ENCODE measurements around the gene FLT1. TPM values are rescaled to one million over a fixed set of nuclear protein-coding genes. Genes with fewer than 3 reads are reported as not detected.

FLT1 gene
- total and polyA plus RNA-seq, 12 donors: 15.2 to 76.3 (median 44.5) TPM

DNA sequence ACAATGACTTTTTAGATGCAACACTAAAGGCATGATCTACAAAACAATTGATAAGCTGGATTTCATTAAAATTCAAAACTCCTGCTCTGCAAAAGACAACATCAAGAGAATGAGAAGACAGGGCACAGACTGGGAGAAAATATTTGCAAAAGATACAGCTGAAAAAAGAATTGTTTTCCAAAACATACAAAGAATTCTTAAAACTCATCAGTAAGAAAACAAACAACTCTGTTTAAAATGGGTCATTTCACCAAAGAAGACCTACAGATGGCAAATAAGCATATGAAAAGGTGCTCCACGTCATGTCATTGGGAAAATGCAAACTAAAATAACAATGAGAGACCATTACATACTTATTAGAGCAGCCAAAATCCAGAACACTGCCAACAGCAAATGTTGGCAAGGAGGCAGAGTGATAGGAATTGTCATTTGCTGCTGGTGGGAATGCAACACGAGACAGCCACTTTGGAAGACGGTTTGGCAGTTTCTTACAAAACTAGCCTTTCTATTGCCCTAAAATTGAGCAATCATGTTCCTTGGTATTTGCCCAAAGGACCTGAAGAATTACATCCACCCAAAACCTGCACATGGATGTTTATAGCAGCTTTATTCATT lies 39.2 kb downstream of the FLT1 start:
- ATAC-seq: no peak
- intact Hi-C loops (cut with DNase I): no loop called here

DNA sequence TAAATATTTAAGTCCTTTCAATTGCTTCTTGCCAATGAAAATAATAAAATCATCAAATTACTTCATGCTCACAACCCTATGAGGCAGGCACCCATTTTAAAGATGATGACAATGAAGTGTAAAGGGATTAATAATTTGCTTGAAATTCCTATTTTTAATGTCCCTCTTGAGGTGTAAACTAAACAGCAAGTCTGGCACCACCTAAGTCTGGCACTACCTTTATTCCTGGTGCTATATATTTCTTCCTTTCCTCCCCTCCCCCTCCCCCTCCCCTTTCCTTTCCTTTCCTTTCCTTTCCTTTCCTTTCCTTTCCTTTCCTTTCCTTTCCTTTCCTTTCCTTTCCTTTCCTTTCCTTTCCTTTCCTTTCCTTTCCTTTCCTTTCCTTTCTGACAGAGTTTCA lies 42.2 kb downstream of the FLT1 start:
- Histone ChIP-seq H3K36me3 (peaks cover 0 to 74% (median 12%) of the 10 kb centered on the region in 9 donors), H3K4me3 (no peak overlapping the region), H3K27ac (no peak overlapping the region), H3K27me3 (no peaks in the 10 kb centered on the region), H3K4me1 (peaks cover 0 to 61% (median 28%) of the 10 kb centered on the region in 9 donors), H3K9me3 (peaks cover 0 to 14% (median 6%) of the 10 kb centered on the region in 11 donors)
- no peak for ATAC-seq
- TF ChIP-seq, protein P1, sequence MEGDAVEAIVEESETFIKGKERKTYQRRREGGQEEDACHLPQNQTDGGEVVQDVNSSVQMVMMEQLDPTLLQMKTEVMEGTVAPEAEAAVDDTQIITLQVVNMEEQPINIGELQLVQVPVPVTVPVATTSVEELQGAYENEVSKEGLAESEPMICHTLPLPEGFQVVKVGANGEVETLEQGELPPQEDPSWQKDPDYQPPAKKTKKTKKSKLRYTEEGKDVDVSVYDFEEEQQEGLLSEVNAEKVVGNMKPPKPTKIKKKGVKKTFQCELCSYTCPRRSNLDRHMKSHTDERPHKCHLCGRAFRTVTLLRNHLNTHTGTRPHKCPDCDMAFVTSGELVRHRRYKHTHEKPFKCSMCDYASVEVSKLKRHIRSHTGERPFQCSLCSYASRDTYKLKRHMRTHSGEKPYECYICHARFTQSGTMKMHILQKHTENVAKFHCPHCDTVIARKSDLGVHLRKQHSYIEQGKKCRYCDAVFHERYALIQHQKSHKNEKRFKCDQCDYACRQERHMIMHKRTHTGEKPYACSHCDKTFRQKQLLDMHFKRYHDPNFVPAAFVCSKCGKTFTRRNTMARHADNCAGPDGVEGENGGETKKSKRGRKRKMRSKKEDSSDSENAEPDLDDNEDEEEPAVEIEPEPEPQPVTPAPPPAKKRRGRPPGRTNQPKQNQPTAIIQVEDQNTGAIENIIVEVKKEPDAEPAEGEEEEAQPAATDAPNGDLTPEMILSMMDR (IDR thresholded peaks at IDR 0.05): no peak
- no peak for DNase-seq
- intact Hi-C loops (cut with DNase I): no loop called here

More for the DNA sequence above, 39.2 kb downstream of the FLT1 start:
- Histone ChIP-seq H3K4me3 (no peak overlapping the region), H3K9me3 (no peaks in the 10 kb centered on the region), H3K27me3 (no peaks in the 10 kb centered on the region), H3K36me3 (peaks cover 0 to 69% (median 0%) of the 10 kb centered on the region in 9 donors), H3K27ac (no peak overlapping the region), H3K4me1 (peaks cover 0 to 68% (median 28%) of the 10 kb centered on the region in 9 donors)
- DNase-seq: no peak
- TF ChIP-seq, protein P1 (IDR thresholded peaks at IDR 0.05): no peak
- 49 to 62% methylated on average over 3 of the region's 3 CpGs for WGBS, 2 donors

DNA sequence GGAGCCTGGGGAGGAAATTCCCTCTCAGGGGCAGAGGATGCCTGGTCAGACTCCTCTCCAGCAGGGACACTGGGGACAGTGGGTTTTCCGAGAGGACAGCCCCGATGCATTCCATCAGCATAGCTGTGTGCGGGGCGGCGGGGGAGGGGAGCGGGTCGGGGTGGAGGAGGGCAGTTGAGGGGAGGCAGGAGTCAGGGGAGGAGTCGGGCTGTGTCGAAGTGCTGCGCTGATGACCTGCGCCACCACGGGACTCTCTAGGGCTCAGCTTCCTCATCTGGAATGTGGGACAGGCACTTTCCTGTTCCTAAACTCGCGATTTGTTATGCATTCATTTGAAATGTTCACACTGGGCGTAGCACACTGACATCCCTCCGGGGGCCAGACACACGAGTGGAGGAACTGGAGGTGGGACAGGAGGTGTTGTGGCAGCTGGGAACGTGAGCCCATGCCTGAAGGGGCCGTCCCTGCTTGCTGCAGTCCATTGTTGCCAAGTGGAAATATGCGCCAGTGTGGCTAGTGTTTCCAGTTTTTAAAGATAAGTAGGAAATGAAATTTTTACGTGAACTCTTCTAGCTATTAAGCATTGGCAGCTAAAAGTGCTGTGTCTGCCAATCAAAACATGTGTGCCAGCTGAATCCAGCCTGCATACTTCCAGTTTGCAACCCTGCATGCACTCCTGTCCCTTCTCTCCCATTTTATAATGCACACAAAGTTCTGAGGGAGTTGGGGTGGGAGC lies 43.3 kb downstream of the FLT1 start:
- Histone ChIP-seq H3K27me3 (no peaks in the 10 kb centered on the region), H3K4me3 (peak overlapping the region in 4 of 10 donors; percentile 5 to 32 (median 12)), H3K36me3 (peaks cover 0 to 75% (median 12%) of the 10 kb centered on the region in 9 donors), H3K27ac (peak overlapping the region in 1 of 10 donors; percentile 4), H3K9me3 (peaks cover 0 to 23% (median 7%) of the 10 kb centered on the region in 11 donors), H3K4me1 (peaks cover 0 to 51% (median 20%) of the 10 kb centered on the region in 9 donors)
- WGBS, 2 donors: 35 to 43% methylated on average over 21 of the region's 21 CpGs
- peak in 1 of 2 donors; percentile 21 for DNase-seq
- TF ChIP-seq, protein P1 (IDR thresholded peaks at IDR 0.05): no peak
- peak; percentile 36 to 66 (median 56) for ATAC-seq
- intact Hi-C loops (cut with DNase I): no loop called here

DNA sequence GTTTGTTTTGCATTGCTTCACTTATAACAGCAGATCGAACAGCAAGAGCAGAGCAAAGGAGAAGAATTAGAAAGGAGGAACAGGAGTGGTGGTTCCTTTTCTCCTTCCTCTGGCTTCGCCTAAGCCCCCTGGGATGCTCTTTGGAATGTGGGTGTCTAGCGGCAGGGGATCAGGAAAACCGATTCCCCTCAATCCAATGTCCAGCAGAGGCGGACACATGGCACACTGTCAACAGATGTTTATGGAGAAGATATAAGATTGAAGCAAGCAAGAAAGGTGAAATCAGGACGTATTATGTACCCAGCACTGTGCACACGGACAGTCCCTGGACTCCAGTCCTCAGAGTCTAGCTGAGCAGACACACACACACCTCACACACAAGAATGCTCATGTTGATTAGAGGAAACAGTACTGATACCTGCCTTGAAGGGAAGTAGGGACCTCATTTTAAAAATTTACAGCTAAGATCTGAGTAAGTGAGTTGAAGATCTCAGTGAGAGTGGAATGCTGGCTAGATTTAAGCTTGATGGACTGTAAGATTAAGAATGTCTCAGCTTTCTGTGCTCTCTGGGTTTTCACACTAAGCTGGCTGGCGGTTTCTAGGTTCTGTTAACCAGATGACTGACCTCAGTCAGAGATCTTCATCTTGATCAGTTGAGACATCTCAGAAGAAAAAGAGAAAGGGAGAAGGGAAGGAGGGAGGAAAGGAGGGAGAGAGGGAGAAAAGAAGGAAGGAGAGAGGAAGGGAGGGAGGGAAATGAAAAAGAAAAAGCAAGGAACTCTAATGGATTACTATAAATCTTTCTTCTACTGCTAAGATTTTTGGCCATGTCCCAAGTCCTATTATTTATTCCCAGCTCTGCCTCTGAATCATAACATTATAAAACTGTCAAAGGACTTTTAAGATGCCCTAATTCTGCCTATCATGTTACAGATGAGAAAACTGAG lies 44.8 kb downstream of the FLT1 start:
- intact Hi-C loops (cut with DNase I): no loop called here
- TF ChIP-seq, protein P1 (IDR thresholded peaks at IDR 0.05): no peak
- H3K4me1 ChIP-seq: peaks cover 0 to 39% (median 14%) of the 10 kb centered on the region in 9 donors
- 58% methylated on average over 8 of the region's 8 CpGs for WGBS, 2 donors
- ATAC-seq: peak in 2 of 8 donors; percentile 16 to 41
- no peak for DNase-seq
- H3K9me3 ChIP-seq: peaks cover 0 to 35% (median 12%) of the 10 kb centered on the region in 11 donors
- no peak overlapping the region for H3K4me3 ChIP-seq
- no peaks in the 10 kb centered on the region for H3K27me3 ChIP-seq
- peaks cover 0 to 72% (median 12%) of the 10 kb centered on the region in 9 donors for H3K36me3 ChIP-seq
- H3K27ac ChIP-seq: peak overlapping the region in 1 of 10 donors; percentile 3
